ENCODE data around the gene PFKFB3.

GRCh38 chr10:6267941-6268340 is 65.2 kb downstream of the PFKFB3 start:
- TF ChIP-seq CTCF (IDR thresholded peaks at IDR 0.05 in 8 of 11, conservative IDR thresholded peaks at IDR 0.05 in 3 of 11): no peak
- no peak for TF ChIP-seq POLR2AphosphoS5 (IDR thresholded peaks at IDR 0.05)

Data from spleen (tissue), 7 donors.